ENCODE data around the gene OTUB1. TPM values are rescaled to one million over a fixed set of nuclear protein-coding genes. Genes with fewer than 3 reads are reported as not detected.

The OTUB1 gene
- total RNA-seq, 1 experiment from 2014 or later = 76.6 TPM

DNA sequence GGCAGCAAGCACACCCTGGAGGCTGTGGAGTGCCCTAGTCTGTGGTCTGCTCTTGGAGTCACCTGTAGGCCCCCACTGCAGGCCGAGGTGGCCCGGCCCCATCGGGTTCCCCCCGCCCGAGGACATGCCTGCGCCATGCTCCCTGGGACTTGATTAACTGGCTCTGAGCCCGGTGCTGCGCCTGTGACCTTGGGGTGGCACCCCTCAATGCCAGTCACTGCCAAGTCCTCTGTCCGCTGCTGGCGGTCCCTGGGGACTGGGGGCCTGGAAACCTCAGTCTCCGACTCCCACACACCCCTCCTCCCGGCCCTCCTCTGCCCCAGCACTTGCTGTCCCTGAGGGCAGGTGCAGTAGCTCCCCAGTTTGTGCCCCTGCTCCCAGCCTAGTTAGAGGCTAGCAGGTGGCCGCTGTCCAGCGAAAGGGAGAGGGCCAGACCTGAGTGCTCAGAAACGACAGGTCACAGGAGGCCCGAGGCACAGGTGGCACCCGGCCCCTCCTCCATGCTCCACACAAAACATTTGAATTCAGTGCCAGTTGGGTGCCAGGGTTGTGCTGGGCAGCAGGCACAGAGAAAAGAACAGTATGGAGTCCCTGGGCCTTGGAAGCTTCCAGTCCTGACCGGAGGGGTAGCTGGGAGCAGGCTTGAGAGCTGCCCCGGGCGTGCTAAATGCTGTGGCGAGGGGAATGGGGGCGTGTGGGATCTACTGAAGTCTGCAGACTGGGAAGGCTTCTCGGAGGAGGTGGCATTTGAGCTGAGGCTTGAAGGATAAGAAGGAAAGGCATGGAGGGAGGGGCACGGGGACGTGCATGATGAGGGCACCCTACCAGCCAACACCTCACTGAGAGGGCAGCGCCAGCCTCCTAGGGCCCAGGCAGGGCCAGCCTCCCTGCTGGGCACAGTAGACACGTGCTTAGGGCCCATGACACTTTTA lies 33.1 kb downstream of the OTUB1 start:
- no peak overlapping the region for H3K4me3 ChIP-seq (ENCODE audit: insufficient read depth, low read depth, low read length)
- no peaks in the 10 kb centered on the region for H3K36me3 ChIP-seq (replicated peaks; ENCODE audit: control insufficient read depth, insufficient read depth, low read length)
- no peak for DNase-seq
- H3K27me3 ChIP-seq (ENCODE audit: control insufficient read depth, insufficient read depth, low read length) = no peaks in the 10 kb centered on the region

DNA sequence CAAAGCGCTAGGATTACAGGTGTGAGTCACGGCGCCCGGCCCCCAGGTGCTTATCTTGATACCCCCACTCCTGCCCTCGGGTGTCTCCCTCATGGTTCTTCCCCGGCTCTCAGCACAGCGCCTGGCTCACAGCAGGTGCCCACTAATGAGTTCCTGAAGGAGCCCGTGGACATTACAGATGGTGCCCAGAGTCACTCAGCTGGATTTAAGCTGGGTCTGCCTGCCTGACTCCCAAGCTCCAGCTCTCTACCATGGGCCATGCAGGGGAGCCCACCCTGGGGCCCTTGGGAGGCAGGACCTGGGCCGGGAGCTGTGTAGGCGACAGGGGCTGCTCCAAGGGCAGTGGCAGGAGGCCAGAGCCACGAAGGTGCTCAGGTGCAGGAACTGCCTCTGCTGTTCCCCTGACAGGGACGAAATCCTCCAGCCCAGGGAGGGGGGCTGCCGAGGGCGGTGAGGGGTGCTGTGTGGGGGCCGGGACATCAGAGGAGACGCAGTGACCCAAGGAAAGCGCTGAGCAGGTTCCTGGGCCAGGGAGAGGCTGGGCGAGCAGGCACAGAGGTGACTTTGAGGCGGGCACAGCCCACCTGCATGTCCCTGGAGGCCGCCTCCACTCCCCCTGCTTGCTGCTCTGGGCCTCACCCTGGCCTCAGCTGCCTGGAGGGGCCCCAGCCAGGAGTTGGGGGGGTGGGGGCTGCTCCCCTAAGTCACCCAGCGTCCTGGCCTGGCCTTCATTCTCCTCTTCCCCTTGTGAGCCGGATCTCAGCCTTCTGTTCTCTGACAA lies 34.9 kb downstream of the OTUB1 start:
- no peaks in the 10 kb centered on the region for H3K36me3 ChIP-seq (replicated peaks; ENCODE audit: control insufficient read depth, insufficient read depth, low read length)
- DNase-seq = no peak
- no peaks in the 10 kb centered on the region for H3K27me3 ChIP-seq (ENCODE audit: control insufficient read depth, insufficient read depth, low read length)
- no peak overlapping the region for H3K4me3 ChIP-seq (ENCODE audit: insufficient read depth, low read depth, low read length)

DNA sequence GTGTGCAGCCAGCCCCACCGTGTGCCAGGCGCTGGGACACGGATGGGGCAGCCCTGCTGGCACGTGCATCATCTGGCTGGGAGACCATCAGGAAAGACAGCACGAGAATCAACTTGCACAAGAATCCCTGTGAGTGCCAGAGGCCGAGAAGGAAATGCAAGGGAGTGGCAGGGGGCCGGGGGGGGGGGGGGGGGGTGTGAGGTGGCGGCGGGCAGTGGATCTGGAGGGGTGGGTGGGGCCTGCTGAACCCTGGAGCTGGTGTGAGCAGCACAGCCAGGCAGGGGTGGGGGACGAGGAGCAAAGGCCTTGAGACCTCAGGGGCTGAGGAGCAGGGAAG lies 35.5 kb downstream of the OTUB1 start:
- Histone ChIP-seq H3K36me3 (replicated peaks; ENCODE audit: control insufficient read depth, insufficient read depth, low read length) (no peaks in the 10 kb centered on the region), H3K4me3 (ENCODE audit: insufficient read depth, low read depth, low read length) (no peak overlapping the region), H3K27me3 (ENCODE audit: control insufficient read depth, insufficient read depth, low read length) (no peaks in the 10 kb centered on the region)
- DNase-seq = peak; percentile 88

DNA sequence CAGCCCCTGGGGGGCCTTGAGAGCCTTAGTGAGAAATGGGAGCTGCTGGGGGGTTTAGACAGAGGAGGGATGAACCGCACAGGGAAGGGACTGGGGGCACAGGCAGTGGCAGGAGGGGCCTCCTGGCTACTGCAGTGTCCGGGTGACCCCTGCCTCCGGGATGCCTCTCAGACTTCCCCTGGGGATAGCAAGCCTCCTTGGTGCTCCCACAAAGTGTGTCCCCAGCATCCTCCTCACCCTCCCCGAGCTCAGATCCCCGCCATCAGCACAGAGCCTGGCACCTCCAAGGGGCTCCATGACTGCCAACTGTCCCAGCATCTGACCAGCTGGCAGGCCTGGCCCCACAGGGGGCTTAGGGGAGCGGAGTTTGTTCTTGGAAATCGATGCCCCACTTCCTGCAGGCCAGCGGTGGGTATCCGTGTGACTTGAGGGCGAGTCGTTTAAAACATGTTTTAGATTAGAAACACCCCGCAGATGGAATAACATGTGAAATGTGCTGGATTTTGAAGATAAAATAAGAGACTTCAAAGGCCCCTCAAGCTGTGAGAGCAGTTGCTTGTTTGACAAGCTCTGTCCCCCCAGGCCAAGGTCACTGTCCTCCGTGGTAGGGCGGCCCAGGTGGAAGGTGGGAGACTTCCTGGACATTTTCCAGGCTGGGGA lies 36.0 kb downstream of the OTUB1 start:
- H3K27me3 ChIP-seq (ENCODE audit: control insufficient read depth, insufficient read depth, low read length) = no peaks in the 10 kb centered on the region
- H3K4me3 ChIP-seq (ENCODE audit: insufficient read depth, low read depth, low read length) = no peak overlapping the region
- H3K36me3 ChIP-seq (replicated peaks; ENCODE audit: control insufficient read depth, insufficient read depth, low read length) = no peaks in the 10 kb centered on the region
- no peak for DNase-seq

DNA sequence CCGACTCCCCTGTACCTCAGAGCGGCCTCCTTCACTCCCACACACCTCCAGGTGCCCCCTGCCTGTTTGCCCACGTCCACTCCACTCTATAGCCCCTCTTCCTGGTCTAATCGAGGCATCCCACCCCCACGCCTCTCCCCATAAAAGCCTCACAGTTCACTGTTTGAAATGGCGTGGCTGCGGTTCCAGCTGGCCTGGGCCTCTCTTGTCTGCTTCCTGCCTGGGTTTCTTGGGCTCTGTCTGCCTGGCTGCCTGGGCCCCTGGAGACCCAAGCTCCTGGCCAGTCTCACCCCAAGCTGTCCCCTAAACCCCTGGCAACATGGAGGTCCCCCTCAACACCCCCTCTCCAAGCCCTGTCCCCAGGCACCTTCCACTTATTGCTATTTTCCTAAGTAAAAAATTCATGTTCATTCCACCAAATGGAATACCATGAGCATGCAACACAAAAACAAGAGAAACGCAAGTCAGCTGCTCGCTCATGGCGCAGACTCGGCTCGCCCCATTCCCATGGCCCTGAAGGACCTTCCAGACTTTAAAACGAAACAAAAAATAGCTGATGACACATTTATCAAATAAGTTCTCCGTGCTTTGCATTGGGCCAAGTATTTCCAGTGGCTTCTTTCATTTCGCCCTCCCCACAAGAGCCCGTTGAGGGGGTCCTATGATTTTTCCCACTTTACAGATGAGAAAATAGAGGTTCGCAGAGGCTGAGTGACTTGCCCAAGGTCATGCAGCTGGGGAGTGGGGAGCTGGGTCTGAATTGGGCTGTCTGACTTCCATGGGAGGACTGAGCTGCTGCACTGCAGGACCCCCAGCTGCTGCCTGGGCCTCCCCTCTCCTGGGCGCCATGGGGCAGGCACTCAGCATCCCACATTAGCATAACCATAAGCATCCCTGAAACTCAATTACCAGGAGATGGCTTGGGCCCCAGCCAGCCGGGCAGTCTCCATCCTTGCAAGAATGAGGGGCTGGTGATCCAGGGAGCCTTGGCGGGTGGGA lies 37.8 kb downstream of the OTUB1 start:
- DNase-seq = no peak

DNA sequence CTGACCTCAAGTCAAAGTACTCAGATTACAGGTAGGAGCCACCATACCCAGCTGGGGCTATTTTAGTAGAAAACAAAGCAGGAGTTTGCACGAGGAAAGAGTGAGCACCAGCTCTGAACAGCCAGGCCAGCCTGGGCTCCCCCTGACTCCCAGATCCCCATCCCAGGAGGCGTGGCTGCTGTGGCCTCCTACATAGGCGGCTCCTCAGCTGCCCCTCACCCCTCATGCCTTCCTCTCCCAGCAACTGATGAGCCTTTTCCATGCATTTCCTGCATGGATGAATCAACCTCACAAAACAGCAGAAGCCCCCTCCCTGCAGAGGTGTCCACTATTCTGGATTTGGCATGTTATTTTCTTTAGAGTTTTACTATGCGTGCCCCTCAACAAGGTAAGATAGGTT lies 39.0 kb downstream of the OTUB1 start:
- H3K27me3 ChIP-seq (ENCODE audit: control insufficient read depth, insufficient read depth, low read length) = peaks cover 5% of the 10 kb centered on the region
- no peak overlapping the region for H3K4me3 ChIP-seq (ENCODE audit: insufficient read depth, low read depth, low read length)
- no peaks in the 10 kb centered on the region for H3K36me3 ChIP-seq (replicated peaks; ENCODE audit: control insufficient read depth, insufficient read depth, low read length)
- DNase-seq = peak; percentile 88

More for the DNA sequence above, 37.8 kb downstream of the OTUB1 start:
- peaks cover 2% of the 10 kb centered on the region for H3K27me3 ChIP-seq (ENCODE audit: control insufficient read depth, insufficient read depth, low read length)
- H3K36me3 ChIP-seq (replicated peaks; ENCODE audit: control insufficient read depth, insufficient read depth, low read length) = no peaks in the 10 kb centered on the region
- no peak overlapping the region for H3K4me3 ChIP-seq (ENCODE audit: insufficient read depth, low read depth, low read length)

DNA sequence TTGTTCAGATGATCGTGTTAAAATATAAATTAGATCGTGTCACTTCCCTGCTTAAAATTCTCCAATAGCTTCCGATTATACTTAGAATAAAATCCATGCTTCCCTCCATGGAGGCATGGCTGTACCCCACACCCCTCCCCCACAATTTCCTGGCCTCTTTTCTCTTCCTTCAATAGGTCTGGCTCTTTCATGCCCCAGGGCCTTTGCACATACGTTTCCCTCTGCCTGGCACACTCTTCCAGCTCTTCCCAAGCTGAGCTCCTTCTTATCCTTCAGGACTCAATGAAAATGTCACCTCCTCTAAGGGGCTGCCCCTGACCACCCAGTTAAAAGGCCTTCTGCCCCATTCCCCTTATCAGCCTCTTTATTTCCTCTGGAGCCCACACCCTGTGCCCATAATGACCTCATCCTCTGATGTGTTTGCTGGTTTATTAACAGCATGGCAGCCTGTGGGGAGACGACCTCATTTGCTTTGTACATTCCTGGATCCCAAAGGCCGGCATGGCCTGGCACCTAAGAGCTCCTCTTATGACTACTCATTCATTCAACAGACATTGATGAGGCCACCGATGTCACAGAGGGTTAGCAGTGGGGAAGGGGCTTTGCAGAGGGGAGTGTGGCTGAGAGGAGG lies 40.5 kb downstream of the OTUB1 start:
- DNase-seq = no peak
- Histone ChIP-seq H3K27me3 (ENCODE audit: control insufficient read depth, insufficient read depth, low read length) (peaks cover 9% of the 10 kb centered on the region), H3K36me3 (replicated peaks; ENCODE audit: control insufficient read depth, insufficient read depth, low read length) (no peaks in the 10 kb centered on the region), H3K4me3 (ENCODE audit: insufficient read depth, low read depth, low read length) (no peak overlapping the region)

DNA sequence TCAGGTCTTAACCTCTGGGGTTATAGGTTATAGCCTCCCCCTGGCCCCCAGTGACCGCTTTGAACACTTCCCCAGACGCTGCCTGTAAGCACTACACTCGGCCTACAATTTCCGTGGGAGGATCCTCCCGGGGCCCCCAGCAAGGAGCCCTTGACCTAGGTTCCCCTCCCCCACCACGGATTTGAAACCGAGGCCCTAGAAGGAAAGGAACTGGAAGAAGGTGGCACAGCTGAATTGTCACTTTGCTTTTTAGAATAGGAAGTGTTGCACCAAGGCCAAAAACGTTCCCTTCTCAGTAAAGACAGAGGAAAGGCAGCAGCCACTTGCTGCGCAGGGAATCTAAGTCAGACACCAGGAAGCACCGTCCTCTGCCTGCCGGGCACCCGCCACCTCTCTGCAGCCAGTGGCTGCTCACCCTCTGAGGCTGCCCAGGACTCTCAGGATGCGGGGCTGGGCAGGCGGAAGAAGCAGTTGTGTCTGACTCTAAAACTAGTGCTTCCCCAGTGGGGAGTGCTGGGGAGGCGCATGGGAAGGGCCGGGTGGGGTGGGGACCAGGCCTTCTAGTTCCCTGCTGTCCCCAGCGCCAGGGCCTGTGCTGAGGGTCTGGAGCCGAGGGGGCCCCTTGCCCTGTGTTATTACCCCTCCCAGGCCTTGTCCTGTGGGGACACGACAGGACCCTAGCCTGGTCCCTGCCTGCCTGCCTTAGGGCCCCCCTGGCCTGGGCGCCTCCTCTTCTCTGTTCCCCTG lies 41.6 kb downstream of the OTUB1 start:
- DNase-seq = no peak
- peaks cover 16% of the 10 kb centered on the region for H3K27me3 ChIP-seq (ENCODE audit: control insufficient read depth, insufficient read depth, low read length)
- no peak overlapping the region for H3K4me3 ChIP-seq (ENCODE audit: insufficient read depth, low read depth, low read length)
- no peaks in the 10 kb centered on the region for H3K36me3 ChIP-seq (replicated peaks; ENCODE audit: control insufficient read depth, insufficient read depth, low read length)

DNA sequence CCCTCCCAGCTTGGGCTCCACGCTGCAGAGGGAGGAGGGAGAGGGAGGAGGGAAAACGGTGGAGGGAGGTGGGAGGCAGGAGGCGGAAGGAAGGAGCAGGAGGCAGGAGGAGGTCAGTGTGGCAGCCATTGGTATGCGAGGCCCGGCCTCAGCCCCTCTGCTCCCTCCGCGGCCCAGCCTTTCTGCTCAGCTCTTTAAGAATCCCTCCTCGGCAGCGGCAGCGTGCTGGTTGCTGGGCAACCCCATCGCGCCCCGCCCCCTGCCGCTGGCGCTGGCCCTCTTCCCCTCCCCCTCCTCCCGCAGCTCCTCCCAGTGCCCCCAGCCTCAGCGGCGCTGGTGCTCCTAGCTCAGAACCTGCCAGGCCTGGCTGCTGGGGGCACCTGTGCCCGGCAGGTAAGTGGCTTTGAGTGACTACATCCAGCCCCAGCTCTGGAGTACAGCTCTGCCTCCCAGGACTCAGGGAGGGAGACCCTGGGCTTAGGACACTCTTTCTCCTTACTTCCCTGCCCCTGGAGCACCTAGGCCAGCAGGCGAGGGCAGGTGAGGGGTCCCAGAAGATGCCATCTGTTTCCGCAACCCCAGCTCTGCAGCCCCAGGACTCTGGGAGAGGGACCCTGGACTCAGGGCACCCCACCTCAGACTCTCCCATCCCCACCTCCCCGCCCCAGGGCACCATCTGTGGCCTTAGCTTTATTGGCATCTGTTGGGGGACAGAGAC lies 42.3 kb downstream of the OTUB1 start:
- Histone ChIP-seq H3K4me3 (ENCODE audit: insufficient read depth, low read depth, low read length) (no peak overlapping the region), H3K27me3 (ENCODE audit: control insufficient read depth, insufficient read depth, low read length) (peaks cover 19% of the 10 kb centered on the region), H3K36me3 (replicated peaks; ENCODE audit: control insufficient read depth, insufficient read depth, low read length) (no peaks in the 10 kb centered on the region)
- peak; percentile 95 for DNase-seq

DNA sequence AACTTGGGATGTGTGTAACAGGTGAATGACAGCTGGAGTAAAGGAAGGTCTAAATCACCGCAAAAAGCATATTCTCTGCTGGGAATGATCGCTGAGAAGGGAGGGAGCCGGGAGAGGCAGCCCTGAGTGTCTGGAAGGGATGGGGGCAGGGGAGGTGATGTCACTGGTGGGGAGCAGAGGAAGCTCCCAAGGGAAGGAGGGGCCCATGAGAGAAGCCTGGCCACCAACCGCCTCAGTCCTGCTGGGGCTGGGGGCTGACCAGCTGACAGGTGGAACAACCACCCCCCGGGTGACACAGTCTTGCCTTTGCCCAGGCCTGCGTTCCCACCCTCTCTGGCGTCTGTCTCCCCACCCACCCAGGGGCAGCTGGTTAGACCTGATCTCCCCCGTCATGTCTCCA lies 43.5 kb downstream of the OTUB1 start:
- no peak overlapping the region for H3K4me3 ChIP-seq (ENCODE audit: insufficient read depth, low read depth, low read length)
- H3K27me3 ChIP-seq (ENCODE audit: control insufficient read depth, insufficient read depth, low read length) = peaks cover 26% of the 10 kb centered on the region
- H3K36me3 ChIP-seq (replicated peaks; ENCODE audit: control insufficient read depth, insufficient read depth, low read length) = no peaks in the 10 kb centered on the region
- DNase-seq = no peak

DNA sequence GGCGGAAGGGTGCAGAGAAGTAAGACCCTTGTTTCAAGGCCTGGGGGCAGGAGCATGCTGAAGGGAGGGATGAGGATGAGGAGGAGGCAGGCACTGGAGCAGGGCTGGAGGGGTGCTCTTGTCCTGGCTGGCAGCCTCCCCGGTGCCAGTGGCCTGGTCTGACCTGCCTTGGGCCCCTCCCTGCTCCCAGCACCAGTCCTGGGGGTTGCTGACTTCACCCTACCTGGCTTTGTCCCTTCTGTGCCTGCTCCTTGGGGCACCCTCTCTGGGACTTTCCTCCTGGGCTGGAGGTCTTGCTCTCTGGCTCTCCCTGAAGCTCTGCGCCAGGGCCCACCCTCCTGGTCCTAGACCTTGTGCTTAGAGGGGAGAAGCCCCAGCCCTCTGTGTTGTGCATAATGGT lies 44.8 kb downstream of the OTUB1 start:
- no peak for DNase-seq
- H3K4me3 ChIP-seq (ENCODE audit: insufficient read depth, low read depth, low read length) = no peak overlapping the region
- H3K27me3 ChIP-seq (ENCODE audit: control insufficient read depth, insufficient read depth, low read length) = peaks cover 34% of the 10 kb centered on the region
- H3K36me3 ChIP-seq (replicated peaks; ENCODE audit: control insufficient read depth, insufficient read depth, low read length) = no peaks in the 10 kb centered on the region

DNA sequence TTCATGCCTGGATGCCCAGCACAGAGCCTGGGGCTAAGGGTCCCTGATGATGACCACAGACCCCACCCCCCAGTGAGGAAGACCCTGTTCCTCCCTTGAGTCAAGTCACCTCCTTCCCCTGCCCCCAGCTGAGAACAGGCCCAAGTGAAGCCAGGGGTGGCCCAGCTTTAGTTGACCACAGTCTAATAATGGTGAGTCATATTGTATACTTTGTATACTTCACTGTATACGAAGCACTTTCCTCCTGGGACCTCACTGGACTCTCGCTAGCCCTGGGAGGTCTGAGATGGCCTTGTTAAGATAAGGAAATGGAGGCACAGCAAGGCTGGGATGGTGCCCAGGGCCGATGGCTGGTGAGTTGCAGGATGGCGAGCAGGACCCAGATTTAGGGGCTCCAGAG lies 45.8 kb downstream of the OTUB1 start:
- Histone ChIP-seq H3K4me3 (ENCODE audit: insufficient read depth, low read depth, low read length) (no peak overlapping the region), H3K27me3 (ENCODE audit: control insufficient read depth, insufficient read depth, low read length) (peaks cover 45% of the 10 kb centered on the region), H3K36me3 (replicated peaks; ENCODE audit: control insufficient read depth, insufficient read depth, low read length) (no peaks in the 10 kb centered on the region)
- no peak for DNase-seq

All from H7 (cell line).